OCI-LY7 (cell line): ENCODE measurements around the gene SCN5A.

ENCODE experiments used
- EZH2phosphoT487 ChIP-seq: fragments of 200-600 bp; sonication (generic); IDR thresholded peaks from 2 replicates; pipeline ENCODE4 v1.6.1; 2018; ENCODE audit warnings: low read depth, borderline replicate concordance, mild to moderate bottlenecking, mixed run types, antibody characterized with exemption, low read length, moderate library complexity, mixed read lengths
- TF ChIP-seq, protein P1 (sequence below): fragments of 200-600 bp; sonication (generic); conservative IDR thresholded peaks from 2 replicates; pipeline ENCODE4 v1.5.1; 2014; ENCODE audit warnings: mild to moderate bottlenecking, antibody characterized with exemption, low read length, moderate library complexity, mixed read lengths

DNA sequence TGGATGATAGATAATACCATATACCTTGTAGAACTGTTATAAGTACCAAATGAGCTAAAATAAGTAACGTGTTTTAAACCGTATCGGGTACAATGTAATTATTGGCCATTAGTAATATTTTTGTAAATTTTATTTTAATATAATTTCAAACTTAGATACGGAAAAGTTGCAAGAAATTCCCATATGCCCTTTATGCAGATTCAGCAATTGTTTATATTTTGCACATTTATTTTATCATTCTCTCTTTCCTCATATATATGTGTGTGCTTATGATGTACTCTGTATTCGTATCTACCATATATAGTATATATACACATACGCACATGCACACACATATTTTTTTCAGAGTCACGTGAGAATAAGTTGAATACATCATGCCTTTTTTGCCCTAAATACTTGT, 114.9 kb downstream of the SCN5A start:
- TF ChIP-seq, protein P1, sequence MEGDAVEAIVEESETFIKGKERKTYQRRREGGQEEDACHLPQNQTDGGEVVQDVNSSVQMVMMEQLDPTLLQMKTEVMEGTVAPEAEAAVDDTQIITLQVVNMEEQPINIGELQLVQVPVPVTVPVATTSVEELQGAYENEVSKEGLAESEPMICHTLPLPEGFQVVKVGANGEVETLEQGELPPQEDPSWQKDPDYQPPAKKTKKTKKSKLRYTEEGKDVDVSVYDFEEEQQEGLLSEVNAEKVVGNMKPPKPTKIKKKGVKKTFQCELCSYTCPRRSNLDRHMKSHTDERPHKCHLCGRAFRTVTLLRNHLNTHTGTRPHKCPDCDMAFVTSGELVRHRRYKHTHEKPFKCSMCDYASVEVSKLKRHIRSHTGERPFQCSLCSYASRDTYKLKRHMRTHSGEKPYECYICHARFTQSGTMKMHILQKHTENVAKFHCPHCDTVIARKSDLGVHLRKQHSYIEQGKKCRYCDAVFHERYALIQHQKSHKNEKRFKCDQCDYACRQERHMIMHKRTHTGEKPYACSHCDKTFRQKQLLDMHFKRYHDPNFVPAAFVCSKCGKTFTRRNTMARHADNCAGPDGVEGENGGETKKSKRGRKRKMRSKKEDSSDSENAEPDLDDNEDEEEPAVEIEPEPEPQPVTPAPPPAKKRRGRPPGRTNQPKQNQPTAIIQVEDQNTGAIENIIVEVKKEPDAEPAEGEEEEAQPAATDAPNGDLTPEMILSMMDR = no peak
- no peak for TF ChIP-seq EZH2phosphoT487
